Stimulated activated CD8-positive, alpha-beta memory T cell treated with anti-CD3 and anti-CD28 coated beads, Interleukin-2, amount 100 ng/mL, for 1 hour (primary cell): Measurements from ENCODE around the gene MAFB.

Experiments used
- DNase-seq, 2 donors: peaks; one replicate each; pipeline ENCODE4 v3.0.0-alpha.2; 2020; ENCODE audit warnings: low read depth in 2 of 2

Gene MAFB

GRCh38 chr20:40682104-40682981 is 6.7 kb downstream of the MAFB start:
- DNase-seq: no peak

DNA sequence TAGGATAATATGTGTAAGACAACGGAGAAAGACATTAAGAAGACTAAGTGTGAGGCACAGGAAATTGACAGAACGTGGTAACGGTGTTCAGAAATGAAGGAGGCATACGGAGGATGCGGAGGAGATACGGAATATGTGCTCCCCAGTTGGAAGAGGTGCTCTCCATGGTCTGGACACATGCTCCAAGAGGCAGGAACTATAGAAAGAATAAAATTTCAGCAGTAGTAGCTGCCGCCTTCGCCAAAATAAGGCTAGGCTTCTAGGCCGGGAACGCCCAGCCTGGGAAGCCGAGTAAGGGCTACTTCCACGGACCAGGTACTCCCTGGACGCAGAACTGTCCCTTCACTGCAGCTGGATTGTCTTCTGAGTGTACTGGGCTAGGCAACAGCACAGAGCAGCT is 7.4 kb downstream of the MAFB start:
- DNase-seq: no peak

DNA sequence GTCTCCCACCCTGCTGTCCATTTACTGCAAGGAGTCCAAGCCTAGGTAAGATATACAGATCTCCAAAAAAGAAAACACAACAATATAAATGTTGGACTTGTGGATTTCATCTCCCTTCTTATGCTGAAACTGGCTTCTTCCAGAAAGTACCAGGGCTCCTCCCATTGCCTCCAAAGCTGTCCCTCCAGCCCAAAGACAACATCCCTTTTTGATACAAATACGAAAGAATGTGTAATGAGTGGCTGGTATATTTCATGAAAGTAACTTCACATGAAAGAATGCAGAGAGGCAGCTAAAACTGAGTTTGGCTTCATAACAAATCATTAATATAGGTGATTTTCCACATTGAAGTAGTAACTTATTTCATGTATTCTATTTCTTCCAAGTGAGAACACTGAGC is 7.9 kb downstream of the MAFB start:
- no peak for DNase-seq

DNA sequence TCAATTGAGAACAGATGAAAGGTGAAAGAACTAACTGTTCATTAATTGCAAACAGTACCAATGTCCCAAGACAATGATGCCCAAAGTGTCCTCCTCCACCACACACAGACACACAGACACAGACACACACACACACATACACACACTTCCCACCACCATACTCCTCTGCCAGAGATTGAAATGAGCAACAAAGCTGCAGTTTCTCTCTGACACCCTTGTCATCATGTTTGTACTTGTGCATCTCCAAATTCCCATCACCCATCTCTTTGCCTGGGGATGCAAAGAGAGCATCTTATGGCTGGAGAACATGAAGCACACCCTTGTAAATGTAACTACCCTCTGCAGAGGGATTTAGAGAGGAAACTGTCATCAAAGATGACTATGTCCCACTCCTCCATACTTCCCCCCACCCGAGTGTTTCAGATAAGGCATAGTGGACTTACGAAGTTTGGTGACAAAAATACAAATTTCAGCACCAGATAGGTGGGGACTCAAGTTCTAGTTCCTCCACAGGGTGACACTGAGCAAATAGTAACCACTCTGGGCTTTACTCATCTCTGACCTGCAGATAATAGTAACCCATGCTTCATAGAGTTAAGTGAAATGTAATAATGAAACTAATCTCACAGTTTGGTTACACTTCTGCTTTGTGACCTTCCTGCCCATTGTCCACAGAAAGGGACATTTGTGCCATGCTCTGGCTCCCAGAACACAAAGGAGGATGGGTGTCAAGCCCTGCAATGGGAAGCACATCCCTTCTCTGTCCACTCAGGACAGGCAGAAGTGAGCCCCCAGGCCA is 8.7 kb downstream of the MAFB start:
- no peak for DNase-seq

DNA sequence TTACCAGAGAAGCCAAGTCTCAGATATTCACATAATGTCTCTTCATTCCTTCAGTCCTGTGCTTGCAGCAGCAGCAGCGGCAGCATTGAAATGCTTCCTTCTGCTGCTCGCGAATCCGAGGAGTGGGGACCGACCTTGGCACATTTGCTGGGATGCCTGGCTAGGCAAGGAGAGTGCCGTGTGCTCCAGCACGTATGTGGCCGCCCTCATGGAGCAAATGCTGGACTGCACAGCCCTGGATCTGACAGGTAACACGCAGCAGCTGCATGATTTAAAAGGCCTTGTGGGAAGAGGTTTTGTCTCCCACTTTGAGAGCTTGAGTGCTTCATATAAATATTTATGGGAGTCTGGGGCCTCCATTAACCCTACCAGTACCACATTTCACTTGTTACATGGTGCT is 9.9 kb downstream of the MAFB start:
- no peak for DNase-seq

DNA sequence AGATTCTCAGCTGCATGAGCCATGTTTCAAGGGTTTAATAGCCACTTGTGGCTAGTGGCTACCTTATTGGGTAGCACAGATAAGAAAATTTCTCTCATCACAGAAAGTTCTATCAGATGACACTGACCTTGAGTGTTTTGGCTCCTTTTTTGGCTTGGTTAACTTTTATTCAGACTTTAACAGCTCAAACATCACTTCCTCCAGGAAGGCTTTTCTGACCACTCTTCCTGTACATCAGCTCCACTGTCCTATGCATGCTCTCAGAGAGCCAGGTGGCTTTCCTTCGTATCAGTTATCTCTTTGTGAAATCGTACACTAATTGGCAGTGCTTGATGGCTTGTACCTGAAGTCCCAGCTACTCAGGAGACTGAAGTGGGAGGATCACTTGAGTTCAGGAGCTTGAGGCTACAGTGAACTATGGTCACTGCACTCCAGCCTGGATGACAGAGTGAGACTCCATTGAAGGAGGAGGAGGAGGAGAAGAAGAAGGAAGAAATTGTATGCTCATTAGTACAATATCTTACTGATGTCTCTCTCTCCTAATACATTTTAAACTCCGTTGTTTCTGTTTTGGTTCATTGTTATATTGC is 10.7 kb downstream of the MAFB start:
- DNase-seq: no peak

DNA sequence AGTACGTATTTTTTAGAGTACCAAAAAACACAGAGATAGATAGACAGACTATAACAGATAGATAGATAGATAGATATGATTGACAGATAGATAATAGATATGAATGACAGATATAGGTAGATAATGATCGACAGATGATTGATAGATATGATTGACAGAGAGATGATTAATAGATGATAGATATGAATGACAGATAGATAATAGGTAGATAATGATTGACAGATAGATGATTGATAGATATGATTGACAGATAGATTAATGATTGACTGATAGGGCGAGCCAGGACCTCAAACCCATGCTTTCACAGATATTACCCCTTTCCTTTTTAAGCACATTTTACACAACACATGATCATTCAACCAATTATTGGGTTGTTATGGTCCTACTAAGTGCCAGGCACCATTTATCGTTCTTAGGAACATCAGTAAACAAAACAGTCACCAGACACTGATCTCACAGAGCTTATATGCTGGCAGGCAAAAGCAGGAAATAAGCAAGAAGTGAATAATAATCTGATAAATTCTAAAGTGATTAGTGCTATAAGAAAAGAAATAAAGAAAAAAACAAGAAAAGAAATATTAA is 11.6 kb downstream of the MAFB start:
- DNase-seq: no peak

DNA sequence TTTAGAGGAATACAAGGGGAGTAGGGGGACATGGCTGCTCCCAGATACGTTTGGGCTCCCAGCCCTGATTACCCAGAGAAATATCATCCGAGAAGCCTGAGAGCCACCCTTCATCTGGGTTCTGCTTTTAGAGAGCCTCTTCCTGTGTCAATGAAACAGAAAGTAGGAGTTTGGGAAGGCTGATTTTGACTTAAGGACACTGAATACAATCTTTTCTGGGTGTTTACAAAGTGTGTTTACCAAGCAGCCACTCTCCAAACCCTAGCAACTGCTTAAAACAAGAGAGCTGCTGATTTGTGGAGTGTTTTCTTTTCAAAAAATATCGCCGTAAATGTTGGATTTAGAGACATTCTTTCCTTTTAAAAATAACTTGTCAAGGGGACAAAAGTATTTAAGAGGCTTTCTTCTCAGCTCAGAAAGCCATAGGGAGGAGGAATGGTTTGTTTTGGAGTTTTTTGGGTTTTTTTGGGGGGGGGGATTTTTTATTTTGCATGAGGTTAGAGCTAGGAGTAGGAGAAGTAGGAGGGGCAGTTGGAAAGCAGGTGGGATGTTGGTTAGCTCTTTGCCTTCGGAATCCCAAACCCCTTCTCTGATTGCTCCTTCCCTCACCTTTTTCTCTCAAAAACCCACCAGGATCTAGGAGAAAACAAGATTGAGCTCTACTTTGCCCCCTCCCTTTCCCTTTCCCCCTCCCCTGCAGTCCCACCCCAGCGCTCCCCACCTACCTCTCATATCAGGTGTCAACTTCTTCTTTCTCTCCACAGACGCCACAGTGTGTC is 12.4 kb downstream of the MAFB start:
- no peak for DNase-seq

- DNase-seq: no peak
Measured at GRCh38 chr20:40675599-40676221, 13.3 kb downstream of the MAFB start.

GRCh38 chr20:40673442-40673841 is 15.6 kb downstream of the MAFB start:
- no peak for DNase-seq

DNA sequence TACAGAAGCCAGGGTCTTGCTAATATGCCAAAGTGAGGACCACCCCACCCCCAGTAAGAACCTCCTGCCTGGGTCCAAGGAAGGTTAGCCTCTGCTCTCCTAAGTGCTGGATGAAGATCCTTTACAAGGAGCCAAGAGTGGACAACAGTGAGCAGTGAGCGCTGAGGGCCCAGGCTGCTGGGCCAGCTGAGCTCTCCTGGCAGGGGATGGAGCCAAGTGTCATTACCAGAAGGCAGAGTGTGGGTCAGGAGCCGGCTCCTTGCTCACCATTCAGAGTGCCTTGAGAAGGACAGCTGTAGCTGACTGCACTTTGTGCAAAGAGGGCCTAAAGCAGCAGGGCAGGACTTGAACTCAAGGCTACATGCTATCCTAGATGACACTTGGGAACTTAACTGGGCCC is 16.9 kb downstream of the MAFB start:
- no peak for DNase-seq

DNA sequence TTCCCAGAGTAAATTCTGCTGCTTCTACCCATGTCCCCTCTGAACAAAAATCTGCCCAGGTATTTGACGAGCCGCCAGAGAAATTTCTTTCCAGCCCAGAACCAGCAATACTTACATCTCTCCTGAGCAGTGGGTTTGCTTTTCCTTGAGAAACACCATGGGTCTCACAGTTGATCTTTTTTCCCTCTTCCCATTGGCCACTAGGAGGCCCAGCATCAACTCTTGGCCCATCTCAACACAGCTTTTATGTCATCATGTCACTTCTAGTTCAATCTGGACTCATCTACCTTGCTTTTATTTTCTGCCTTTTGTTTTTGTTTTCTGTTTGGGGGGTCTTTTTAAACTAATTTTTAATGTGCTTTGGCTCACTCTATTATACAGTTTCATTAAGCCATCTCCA is 18.8 kb downstream of the MAFB start:
- DNase-seq: no peak

DNA sequence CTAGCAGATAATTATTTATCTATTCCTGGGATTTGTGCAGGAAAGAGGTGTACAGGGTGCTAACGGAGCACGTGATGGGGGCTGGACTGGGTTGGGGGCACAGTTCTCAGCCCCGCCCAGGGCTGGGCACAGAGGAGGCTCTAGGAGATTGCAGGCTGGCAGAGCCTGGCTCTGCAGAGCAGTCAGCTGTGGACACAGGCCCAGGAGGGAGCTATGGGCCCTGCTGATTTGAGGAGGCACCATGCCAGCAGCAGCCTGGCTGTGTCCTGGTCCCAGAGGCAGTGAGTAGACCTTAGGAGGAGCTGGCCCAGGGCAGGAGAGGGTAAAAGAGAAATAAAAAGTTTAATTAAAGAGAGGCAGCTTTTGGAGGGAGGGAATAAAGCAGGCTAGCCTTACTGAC is 19.3 kb downstream of the MAFB start:
- no peak for DNase-seq

DNA sequence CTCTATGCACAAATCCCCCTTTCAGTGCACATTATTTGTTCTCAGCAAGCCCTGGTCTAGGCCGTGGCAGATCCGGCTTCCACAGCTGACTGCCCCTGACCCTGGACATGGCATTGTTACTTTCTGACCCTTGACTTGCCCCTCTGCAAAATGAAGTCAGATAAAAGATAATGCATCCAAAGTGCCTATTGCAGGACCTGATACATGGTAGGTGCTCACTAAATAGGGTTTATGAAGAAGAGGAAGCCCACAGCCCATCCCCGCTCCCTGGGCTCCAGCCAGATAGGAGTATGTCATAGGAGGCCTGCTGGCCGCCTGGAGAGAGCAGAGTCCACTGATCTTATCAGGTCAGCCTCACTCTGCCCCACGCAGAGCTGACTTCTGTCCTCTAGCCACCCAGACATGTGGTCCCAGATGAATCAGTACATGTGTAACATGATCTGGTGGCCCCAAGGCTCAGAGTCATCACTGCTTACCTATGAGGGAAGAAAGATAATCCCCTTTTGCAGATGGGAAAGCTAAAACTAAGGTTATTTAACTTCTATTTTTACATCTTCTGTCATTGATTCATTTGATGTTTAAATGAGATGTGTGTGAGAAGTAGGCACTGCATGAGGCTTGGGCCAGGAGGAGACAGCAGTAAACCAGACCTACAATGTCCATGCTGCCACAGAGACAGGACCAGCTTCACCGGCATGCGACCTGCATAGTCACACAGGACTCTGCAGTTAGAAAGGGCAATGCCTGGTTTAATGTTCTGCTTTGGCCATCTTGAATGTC is 20.4 kb downstream of the MAFB start:
- DNase-seq: no peak

GRCh38 chr20:40667503-40667902 is 21.5 kb downstream of the MAFB start:
- no peak for DNase-seq

DNA sequence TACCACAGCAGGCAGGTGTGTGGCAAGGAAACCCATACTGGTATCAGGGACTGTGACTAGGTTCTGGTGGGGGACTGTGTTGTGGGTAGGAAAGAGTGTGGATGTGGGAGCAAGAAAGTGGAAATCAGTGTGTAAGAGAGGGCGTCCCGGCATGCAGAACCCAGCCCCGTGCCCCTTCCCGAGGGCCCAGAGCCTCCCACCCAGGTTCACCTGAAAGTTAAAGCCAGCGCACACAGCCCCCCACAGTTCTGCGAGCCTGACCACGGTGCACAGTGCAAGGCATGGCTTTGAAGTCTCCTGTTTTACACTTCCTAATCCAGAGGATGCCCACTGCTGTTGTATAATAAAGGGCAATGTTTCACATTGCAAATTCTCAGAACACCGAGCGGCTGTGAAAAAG is 22.7 kb downstream of the MAFB start:
- DNase-seq: no peak

- DNase-seq: no peak
Measured at GRCh38 chr20:40664891-40665290, 24.1 kb downstream of the MAFB start.

DNA sequence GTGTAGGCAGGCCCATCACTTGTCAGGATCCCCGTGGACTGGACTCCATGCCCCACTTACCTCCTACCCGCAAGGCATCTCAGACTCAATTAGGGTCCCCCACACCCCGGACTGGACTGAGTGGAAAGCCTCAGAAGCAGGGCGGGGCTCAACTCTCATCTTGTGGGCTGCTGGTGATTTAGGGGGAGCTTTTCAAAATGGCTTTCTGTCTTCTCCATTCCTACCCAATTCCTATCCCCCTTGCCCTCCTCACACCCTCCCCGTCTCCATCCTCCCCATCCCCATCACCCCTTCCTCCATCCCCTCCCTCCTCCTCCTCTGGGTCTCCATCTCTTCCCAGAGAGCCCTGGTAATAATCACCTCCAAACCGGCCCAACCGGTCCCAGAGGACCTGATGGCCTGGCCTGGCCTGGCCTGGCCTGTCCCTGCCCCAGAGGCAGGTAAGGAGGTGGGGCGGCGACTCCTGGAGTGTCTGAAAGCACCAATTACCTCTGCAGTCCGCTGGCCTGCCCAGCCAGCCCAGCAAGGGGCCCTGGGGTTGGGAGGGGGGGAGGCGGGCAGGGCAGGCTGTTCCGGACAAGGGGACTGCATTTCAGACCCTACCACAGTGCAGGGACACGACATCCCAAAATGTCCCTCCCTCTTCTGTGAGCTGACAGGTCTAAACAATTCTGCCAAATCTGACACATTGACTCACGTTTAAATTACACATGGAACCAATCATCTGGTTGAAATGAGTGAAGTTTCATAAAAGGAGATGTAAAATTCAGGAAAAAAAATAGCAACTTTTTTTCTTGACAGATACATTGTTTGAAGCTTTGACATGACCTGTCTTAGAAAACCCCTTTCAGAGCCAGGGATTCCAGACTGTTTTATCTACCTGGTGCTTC is 24.8 kb downstream of the MAFB start:
- no peak for DNase-seq

DNA sequence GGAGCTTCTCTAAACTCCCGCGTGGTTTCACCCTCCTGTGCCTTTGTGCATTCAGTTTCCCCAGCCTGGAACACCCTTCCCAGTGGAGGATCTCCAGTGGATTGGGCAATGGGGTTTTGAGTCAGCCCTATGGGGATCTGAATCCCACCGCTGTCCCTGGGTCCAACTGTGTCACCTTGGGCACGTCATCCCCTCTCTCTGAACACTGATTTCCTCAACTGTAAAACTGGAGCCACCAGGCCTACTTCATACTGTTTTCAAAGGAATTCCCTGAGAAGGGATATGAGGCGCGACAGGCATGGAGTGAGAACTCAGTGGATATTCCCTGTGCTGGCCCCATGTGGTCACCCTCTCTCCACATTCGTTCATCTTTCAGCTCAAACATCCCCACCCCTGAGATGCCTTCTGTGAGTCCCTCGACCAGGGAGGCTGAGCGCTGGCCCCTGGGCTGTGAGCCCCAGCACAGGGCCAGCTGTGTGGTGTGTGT is 25.7 kb downstream of the MAFB start:
- no peak for DNase-seq
